ENCODE measurements around the gene ARID3B. TPM values are rescaled to one million over a fixed set of nuclear protein-coding genes. Genes with fewer than 3 reads are reported as not detected.

Gene ARID3B
- total and polyA plus RNA-seq, 2 of the 13 experiments (the other 11 are each of a cell fraction or from before 2014, with no cell fraction given): 5.3 to 12.8 TPM

DNA sequence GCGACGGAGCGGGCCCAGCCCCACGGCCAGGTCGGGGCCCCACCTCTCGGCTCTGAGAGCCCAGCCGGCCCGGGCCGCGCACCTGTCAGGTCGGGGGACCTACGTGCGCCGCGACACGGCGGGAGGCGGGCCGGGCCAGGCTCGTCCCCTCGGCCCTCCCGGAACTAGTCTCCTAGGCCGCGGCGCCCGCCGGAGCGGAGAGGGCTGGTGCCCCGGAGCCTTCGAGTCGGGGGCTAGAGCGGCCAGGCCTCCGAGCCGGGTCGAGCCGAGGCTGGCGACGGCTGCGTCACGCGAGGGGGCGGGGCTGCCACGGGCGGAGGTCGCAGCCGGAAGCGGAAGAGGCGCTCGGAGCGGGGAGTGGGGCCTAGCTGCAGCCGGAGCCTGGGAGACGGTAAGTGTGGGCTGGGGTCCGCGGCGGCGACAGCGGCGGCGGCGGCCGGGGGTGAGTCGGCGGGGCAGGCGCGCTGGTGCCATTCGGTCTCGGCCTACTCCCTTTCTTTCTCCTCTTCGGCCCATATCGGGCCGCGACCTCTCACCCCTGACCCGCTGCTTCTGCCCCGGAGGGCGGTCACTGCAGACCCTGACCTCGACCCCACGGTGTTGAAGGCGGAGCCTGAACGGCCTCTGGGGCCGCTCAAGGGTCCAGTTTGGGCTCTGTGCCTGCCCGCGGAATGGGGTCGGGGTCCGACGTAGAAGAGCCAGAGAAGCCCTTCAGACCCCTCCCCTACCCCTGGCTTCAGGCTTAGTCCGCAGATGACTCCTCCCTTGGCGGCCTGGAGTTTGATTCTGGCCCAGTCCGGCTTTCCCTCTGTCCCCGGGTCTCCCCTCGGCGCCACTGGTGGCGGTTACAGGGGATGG lies 74.7 kb downstream of the ARID3B start, which contains the start of gene CLK3 (continued):
- TF ChIP-seq FOSL1 (CRISPR knock-in tag; IDR thresholded peaks at IDR 0.05; ENCODE audit: borderline replicate concordance) (no peak), ATF7-NPFF (CRISPR knock-in tag; IDR thresholded peaks at IDR 0.05; ENCODE audit: low read depth) (peak; percentile 75), NR2F6 (IDR thresholded peaks at IDR 0.05) (peak; percentile 74), NR2F6 (CRISPR knock-in tag; IDR thresholded peaks at IDR 0.05) (peak; percentile 78), KDM5B (CRISPR knock-in tag; IDR thresholded peaks at IDR 0.05; ENCODE audit: borderline replicate concordance) (peak; percentile 86; the same call in 1 of the 2 replicates), ZNF232 (CRISPR knock-in tag; IDR thresholded peaks at IDR 0.05; ENCODE audit: borderline replicate concordance) (peak; percentile 41; the same call in 1 of the 2 replicates), ZBTB49 (CRISPR knock-in tag; IDR thresholded peaks at IDR 0.05; ENCODE audit: borderline replicate concordance) (no peak), ZNF839 (CRISPR knock-in tag; IDR thresholded peaks at IDR 0.05; ENCODE audit: borderline replicate concordance) (no peak), ZNF589 (CRISPR knock-in tag; conservative IDR thresholded peaks at IDR 0.05) (peak; percentile 97), HNF4A (CRISPR knock-in tag; IDR thresholded peaks at IDR 0.05) (peak; percentile 26), ZBTB37 (CRISPR knock-in tag; IDR thresholded peaks at IDR 0.05) (no peak), ZNF746 (CRISPR knock-in tag; IDR thresholded peaks at IDR 0.05) (no peak; the same call in 1 of the 2 replicates), SSRP1 (CRISPR knock-in tag; IDR thresholded peaks at IDR 0.05) (no peak), THYN1 (CRISPR knock-in tag; IDR thresholded peaks at IDR 0.05; ENCODE audit: borderline replicate concordance, low read depth) (no peak), ZNF17 (CRISPR knock-in tag; IDR thresholded peaks at IDR 0.05) (no peak), RFX1 (IDR thresholded peaks at IDR 0.05) (no peak)
- TF ChIP-seq, protein P1, sequence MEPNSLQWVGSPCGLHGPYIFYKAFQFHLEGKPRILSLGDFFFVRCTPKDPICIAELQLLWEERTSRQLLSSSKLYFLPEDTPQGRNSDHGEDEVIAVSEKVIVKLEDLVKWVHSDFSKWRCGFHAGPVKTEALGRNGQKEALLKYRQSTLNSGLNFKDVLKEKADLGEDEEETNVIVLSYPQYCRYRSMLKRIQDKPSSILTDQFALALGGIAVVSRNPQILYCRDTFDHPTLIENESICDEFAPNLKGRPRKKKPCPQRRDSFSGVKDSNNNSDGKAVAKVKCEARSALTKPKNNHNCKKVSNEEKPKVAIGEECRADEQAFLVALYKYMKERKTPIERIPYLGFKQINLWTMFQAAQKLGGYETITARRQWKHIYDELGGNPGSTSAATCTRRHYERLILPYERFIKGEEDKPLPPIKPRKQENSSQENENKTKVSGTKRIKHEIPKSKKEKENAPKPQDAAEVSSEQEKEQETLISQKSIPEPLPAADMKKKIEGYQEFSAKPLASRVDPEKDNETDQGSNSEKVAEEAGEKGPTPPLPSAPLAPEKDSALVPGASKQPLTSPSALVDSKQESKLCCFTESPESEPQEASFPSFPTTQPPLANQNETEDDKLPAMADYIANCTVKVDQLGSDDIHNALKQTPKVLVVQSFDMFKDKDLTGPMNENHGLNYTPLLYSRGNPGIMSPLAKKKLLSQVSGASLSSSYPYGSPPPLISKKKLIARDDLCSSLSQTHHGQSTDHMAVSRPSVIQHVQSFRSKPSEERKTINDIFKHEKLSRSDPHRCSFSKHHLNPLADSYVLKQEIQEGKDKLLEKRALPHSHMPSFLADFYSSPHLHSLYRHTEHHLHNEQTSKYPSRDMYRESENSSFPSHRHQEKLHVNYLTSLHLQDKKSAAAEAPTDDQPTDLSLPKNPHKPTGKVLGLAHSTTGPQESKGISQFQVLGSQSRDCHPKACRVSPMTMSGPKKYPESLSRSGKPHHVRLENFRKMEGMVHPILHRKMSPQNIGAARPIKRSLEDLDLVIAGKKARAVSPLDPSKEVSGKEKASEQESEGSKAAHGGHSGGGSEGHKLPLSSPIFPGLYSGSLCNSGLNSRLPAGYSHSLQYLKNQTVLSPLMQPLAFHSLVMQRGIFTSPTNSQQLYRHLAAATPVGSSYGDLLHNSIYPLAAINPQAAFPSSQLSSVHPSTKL (CRISPR knock-in tag; IDR thresholded peaks at IDR 0.05): peak; percentile 45; the same call in 1 of the 2 replicates
- TF ChIP-seq, protein P2, sequence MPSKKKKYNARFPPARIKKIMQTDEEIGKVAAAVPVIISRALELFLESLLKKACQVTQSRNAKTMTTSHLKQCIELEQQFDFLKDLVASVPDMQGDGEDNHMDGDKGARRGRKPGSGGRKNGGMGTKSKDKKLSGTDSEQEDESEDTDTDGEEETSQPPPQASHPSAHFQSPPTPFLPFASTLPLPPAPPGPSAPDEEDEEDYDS (CRISPR knock-in tag; IDR thresholded peaks at IDR 0.05): peak; percentile 71; the same call in 1 of the 2 replicates
- TF ChIP-seq, protein P3, sequence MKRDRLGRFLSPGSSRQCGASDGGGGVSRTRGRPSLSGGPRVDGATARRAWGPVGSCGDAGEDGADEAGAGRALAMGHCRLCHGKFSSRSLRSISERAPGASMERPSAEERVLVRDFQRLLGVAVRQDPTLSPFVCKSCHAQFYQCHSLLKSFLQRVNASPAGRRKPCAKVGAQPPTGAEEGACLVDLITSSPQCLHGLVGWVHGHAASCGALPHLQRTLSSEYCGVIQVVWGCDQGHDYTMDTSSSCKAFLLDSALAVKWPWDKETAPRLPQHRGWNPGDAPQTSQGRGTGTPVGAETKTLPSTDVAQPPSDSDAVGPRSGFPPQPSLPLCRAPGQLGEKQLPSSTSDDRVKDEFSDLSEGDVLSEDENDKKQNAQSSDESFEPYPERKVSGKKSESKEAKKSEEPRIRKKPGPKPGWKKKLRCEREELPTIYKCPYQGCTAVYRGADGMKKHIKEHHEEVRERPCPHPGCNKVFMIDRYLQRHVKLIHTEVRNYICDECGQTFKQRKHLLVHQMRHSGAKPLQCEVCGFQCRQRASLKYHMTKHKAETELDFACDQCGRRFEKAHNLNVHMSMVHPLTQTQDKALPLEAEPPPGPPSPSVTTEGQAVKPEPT (CRISPR knock-in tag; IDR thresholded peaks at IDR 0.05; ENCODE audit: low read depth): no peak; the same call in 1 of the 2 replicates

All from HepG2 (cell line).